ENCODE measurements around the gene ZNF431.
A peak's percentile ranks its signal among the peaks of the same experiment; 100 is the strongest.
"Not testable (repeated sequence)": the region's sequence is repeated elsewhere in the genome, so short reads cannot be mapped to it uniquely, and the experiment has no call there.

Gene ZNF431

DNA sequence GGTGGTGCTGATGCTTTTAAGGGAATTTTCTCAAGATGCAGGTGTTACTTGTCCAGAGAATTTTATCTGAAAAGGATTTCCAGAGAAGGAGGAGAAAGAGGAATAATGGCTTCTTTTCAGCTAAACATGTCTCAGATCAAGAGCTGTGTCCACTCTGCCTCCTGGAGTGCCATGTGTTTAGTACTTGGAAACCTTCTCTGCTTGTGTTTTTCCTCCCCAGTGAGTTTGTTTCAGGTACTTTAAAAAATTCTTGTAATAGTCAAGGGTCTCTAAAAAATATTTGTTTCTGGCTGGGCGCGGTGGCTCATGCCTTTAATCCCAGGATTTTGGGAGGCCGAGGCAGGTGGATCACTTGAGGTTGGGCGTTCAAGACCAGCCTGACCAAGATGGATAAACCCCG is 22.7 kb downstream of the ZNF431 start:
- TF ChIP-seq, protein P1, sequence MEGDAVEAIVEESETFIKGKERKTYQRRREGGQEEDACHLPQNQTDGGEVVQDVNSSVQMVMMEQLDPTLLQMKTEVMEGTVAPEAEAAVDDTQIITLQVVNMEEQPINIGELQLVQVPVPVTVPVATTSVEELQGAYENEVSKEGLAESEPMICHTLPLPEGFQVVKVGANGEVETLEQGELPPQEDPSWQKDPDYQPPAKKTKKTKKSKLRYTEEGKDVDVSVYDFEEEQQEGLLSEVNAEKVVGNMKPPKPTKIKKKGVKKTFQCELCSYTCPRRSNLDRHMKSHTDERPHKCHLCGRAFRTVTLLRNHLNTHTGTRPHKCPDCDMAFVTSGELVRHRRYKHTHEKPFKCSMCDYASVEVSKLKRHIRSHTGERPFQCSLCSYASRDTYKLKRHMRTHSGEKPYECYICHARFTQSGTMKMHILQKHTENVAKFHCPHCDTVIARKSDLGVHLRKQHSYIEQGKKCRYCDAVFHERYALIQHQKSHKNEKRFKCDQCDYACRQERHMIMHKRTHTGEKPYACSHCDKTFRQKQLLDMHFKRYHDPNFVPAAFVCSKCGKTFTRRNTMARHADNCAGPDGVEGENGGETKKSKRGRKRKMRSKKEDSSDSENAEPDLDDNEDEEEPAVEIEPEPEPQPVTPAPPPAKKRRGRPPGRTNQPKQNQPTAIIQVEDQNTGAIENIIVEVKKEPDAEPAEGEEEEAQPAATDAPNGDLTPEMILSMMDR (conservative IDR thresholded peaks at IDR 0.05; ENCODE audit: control insufficient read depth, insufficient read depth, low read depth, low read length), result no peak
- H3K4me3 ChIP-seq (ENCODE audit: control insufficient read depth, low read depth, low read length), result no peak overlapping the region
- DNase-seq (ENCODE audit: low read depth), result no peak

DNA sequence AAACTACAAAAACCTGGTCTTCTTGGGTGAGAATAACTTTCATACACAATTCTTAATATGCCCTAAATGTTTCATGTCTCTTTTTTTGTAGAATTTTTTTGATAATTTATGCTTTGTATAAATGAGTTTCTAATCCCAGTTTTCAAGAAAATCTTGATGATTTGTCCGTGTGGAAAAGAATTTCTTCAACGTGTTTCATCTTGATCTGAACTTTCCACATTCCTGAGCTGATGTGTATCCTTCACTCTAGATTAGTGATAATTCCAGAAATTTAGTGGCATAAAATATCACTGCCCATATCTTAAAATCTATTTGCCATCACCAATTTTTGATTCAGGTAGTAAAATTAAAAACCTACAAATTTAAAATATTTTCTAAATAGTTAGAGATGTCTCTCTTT is 24.6 kb downstream of the ZNF431 start:
- H3K4me3 ChIP-seq (ENCODE audit: control insufficient read depth, low read depth, low read length), result no peak overlapping the region
- DNase-seq (ENCODE audit: low read depth), result no peak
- TF ChIP-seq, protein P1 (conservative IDR thresholded peaks at IDR 0.05; ENCODE audit: control insufficient read depth, insufficient read depth, low read depth, low read length), result no peak

DNA sequence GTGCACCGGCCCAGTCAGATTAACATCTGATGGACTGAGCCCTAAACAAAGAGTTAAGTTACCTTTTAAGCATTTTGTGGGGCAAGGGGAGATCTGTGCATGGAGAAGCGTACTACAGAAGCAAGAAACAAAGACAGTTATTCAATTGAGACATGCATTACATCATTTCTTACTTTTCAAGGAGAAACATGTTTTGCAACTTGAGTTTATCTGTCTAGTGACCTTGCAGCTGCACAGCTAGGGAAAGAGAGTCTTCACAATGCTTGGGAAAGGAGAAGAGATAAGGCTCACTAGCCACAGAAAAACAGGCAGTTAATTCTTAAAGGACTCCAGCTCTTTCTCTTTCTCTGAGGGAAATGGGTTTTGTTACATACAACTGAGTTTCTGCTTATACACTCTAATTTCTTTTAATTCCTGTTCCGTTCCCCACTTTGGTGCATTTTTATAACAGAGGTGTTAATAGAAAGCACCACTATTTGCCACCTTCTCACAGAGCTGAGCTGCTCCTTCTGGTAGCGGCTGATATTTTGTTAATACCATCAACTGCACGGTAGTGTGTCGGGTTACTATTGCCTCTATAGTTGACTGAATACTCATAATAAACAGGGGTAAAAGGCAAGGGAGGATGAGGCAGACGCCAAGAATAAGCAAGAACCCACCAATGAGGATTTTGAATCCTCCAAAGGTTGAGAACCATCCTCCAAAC is 55.9 kb downstream of the ZNF431 start:
- TF ChIP-seq, protein P1 (conservative IDR thresholded peaks at IDR 0.05; ENCODE audit: control insufficient read depth, insufficient read depth, low read depth, low read length), result no peak
- no peak overlapping the region for H3K4me3 ChIP-seq (ENCODE audit: control insufficient read depth, low read depth, low read length)
- no peak for DNase-seq (ENCODE audit: low read depth)

DNA sequence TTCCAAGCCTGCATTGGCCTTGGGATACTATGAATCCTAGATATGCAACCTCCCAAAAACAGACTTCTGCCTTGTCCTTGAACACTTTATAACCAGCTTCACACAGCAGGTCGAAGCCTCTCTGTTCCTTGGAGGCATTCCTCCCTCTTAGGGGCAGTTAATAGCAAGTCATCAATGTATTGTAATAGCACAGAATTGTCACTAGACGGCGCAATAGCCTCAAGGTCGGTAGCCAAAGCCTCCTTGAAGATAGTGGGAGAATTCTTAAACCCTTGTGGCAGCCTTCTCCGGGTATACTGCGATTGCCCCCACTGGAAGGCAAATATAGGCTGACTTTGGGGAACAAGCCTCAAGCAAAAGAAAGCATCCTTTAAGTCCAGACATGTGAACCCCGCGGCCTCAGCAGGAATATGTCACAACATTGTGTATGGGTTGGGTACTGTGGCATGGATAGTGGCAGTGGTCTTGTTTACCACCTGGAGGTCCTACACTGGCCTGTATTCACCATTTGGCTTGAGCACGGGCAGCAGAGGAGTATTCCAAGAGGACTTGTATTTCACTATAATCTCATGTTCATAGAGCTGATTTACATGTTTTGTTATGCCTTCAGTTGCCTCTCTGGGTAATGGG is 61.1 kb downstream of the ZNF431 start:
- H3K4me3 ChIP-seq (ENCODE audit: control insufficient read depth, low read depth, low read length), result no peak overlapping the region
- TF ChIP-seq, protein P1 (conservative IDR thresholded peaks at IDR 0.05; ENCODE audit: control insufficient read depth, insufficient read depth, low read depth, low read length), result peak; percentile 61
- DNase-seq (ENCODE audit: low read depth), result peak; percentile 41

DNA sequence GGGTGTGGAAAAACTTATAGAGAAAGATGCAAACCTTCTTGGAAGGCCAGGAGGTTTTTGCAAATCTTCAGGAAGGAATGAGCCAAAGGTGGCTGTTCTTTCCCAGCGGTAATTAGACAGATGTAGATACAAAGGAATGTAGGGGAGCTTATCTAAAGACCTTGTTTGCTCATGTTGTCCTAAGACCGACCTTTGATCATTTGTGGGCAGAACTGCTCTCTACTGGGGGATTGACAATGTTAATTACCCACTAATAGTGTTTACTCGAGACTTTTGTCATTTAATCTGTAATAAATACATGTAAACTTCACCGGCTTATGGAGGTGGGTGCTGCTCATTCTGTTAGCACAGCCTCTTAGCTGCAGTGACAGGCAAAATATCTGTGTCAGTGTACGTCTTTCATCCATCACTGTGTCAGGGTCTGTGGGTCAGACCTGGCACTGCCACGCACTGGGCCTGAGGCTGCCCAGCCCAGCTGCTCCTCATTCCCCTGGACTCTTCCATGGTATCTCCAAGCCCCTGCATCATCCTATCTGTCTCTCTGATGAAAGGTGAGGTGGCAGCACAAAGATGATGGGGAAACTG is 68.3 kb downstream of the ZNF431 start:
- no peak for DNase-seq (ENCODE audit: low read depth)
- no peak overlapping the region for H3K4me3 ChIP-seq (ENCODE audit: control insufficient read depth, low read depth, low read length)
- TF ChIP-seq, protein P1 (conservative IDR thresholded peaks at IDR 0.05; ENCODE audit: control insufficient read depth, insufficient read depth, low read depth, low read length), result no peak

DNA sequence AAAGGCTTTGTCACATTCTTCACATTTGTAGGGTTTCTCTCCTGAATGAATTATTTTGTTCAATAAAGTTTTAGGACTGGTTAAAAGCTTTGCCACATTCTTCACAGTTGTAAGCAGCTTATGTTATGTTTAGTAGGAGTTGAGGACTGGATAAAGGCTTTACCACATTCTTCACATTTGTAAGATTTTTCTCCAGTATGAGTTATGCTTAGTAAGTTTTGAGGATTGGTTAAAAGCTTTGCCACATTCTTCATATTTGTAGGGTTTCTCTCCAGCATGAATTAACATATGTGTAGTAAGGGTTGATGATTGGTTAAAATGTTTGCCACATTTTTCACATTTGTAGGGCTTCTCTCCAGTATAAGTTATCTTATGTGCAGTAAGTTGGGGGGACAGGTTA is 79.9 kb downstream of the ZNF431 start:
- TF ChIP-seq, protein P1 (conservative IDR thresholded peaks at IDR 0.05; ENCODE audit: control insufficient read depth, insufficient read depth, low read depth, low read length), result no peak
- no peak for DNase-seq (ENCODE audit: low read depth)
- no peak overlapping the region for H3K4me3 ChIP-seq (ENCODE audit: control insufficient read depth, low read depth, low read length)

DNA sequence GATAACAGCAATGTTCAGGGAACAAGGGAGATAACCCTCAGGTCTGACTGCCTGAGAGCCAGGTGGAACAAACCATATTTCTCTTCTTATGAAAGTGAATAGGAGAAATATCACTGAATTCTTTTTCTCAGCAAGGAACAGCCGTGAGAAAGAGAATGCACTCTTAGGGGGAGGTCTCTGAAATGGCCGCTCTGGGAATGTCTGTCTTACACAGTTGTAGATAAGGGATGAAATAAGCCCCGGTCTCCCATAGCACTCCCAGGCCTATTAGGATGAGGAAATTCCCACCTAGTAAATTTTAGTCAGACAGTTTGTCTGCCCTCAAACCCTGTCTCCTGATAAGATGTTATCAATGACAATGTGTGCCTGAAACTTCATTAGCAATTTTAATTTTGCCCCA is 88.1 kb downstream of the ZNF431 start:
- not testable (repeated sequence) for H3K4me3 ChIP-seq (ENCODE audit: control insufficient read depth, low read depth, low read length); DNase-seq (ENCODE audit: low read depth)
